Measurements from ENCODE around the gene ZGPAT. TPM values are rescaled to one million over a fixed set of nuclear protein-coding genes. Genes with fewer than 3 reads are reported as not detected.
A peak's percentile ranks its signal among the peaks of the same experiment; 100 is the strongest.

Gene ZGPAT
- total and polyA plus RNA-seq, 2 of the 8 experiments (the other 6 are each of a cell fraction or from before 2014, with no cell fraction given) = 14.5 to 21.4 TPM

- Histone ChIP-seq H4K8ac (ENCODE audit: extremely low read depth, insufficient read depth, low read length) (no peak overlapping the region), H2AFZ (ENCODE audit: low read length) (no peak overlapping the region), H3K56ac (replicated peaks; ENCODE audit: insufficient read length, low read depth, low read length) (no peak overlapping the region), H3K9me3 (ENCODE audit: insufficient read depth in 2 of 2, low read depth in 1 of 2, low read length in 1 of 2) (no peaks in the 10 kb centered on the region), H2BK20ac (ENCODE audit: low read length) (no peak overlapping the region), H3K18ac (ENCODE audit: extremely low read depth, low read length) (no peak overlapping the region), H3K79me1 (ENCODE audit: low read depth, low read length) (no peaks in the 10 kb centered on the region), H3K36me3 (ENCODE audit: control insufficient read depth in 2 of 4, insufficient read depth in 4 of 4, low read length in 3 of 4) (peaks cover 0 to 23% (median 7%) of the 10 kb centered on the region in 4 experiments; a peak in 5 of 8 replicates), H3K79me2 (ENCODE audit: control insufficient read depth in 1 of 2, insufficient read depth in 2 of 2, low read length in 2 of 2) (no peaks in the 10 kb centered on the region), H3K23ac (ENCODE audit: insufficient read length) (no peak overlapping the region), H3K4me2 (ENCODE audit: insufficient read depth in 1 of 2, low read depth in 2 of 2, low read length in 2 of 2) (peak overlapping the region; percentile 71 to 95), H4K20me1 (replicated peaks in 1 of 2; ENCODE audit: control insufficient read depth in 1 of 2, insufficient read depth in 2 of 2, low read length in 2 of 2) (peaks cover 3 to 22% of the 10 kb centered on the region in 2 experiments), H2BK15ac (ENCODE audit: low read length) (no peak overlapping the region), H3K9ac (replicated peaks in 1 of 4; ENCODE audit: extremely low read depth in 1 of 4, low read depth in 3 of 4, low read length in 3 of 4) (no peak overlapping the region), H3K14ac (ENCODE audit: insufficient read length) (no peak overlapping the region), H3K27me3 (replicated peaks in 1 of 4; ENCODE audit: control insufficient read depth in 3 of 4, extremely low read depth in 1 of 4, insufficient read depth in 3 of 4, low read length in 3 of 4) (peaks cover 0 to 12% (median 8%) of the 10 kb centered on the region in 4 experiments; a peak in 4 of 7 replicates), H3K27ac (ENCODE audit: low read depth, low read length) (no peak overlapping the region), H2BK5ac (ENCODE audit: low read depth, low read length) (no peak overlapping the region), H3K4ac (replicated peaks; ENCODE audit: insufficient read length, low read depth, low read length) (no peak overlapping the region), H3K4me3 (ENCODE audit: extremely low read depth in 1 of 4, insufficient read depth in 2 of 4, low read depth in 3 of 4, low read length in 4 of 4) (peak overlapping the region; percentile 27 to 68 (median 33); a peak in 6 of 8 replicates), H3K4me1 (replicated peaks in 1 of 4; ENCODE audit: control insufficient read depth in 3 of 4, insufficient read depth in 4 of 4, low read length in 3 of 4) (peaks cover 0 to 20% (median 11%) of the 10 kb centered on the region in 4 experiments; a peak in 6 of 7 replicates), H2BK120ac (replicated peaks; ENCODE audit: low read depth, low read length) (no peak overlapping the region), H3K23me2 (ENCODE audit: low read depth, low read length) (peaks cover 13% of the 10 kb centered on the region; the same call in 1 of the 2 replicates), H2BK12ac (ENCODE audit: low read depth, low read length) (no peak overlapping the region), H4K5ac (ENCODE audit: insufficient read length, low read depth, low read length) (no peak overlapping the region), H2AK5ac (ENCODE audit: low read depth, low read length) (no peak overlapping the region), H4K91ac (replicated peaks; ENCODE audit: insufficient read length, low read length) (no peak overlapping the region)
- DNase-seq (ENCODE audit: low read depth in 1 of 2, low spot score in 2 of 2) = peak in 1 of 2 experiments; percentile 80
- CTCF ChIA-PET (ENCODE audit: partially characterized antibody) = interaction anchor here (0.6 to 2.6 kb wide), 6 partner anchors 12 to 97 kb away, joined by 3 to 7 read pairs (median 4); no protein-coding TSS in a partner anchor
- FAIRE-seq = no peak
- WGBS, 2 experiments (ENCODE audit: extremely low coverage in 1 of 2, insufficient coverage in 1 of 2, insufficient read length in 1 of 2, insufficient replicate concordance in 2 of 2, low coverage in 1 of 2, low lambda C conversion rate in 2 of 2, missing lambda C conversion rate in 1 of 2) = 8% methylated on average over 9 of the region's 26 CpGs; no CpG with 5 or more reads in 1 of the 2 experiments
- POLR2A ChIA-PET (ENCODE audit: partially characterized antibody) = interaction anchor here (0.6 to 3.0 kb wide), 17 partner anchors 9 to 242 kb away, joined by 3 to 16 read pairs (median 4); partner anchors contain the start of genes ARFRP1, TPD52L2 and ZGPAT
- TF ChIP-seq GTF2F1 (IDR thresholded peaks at IDR 0.05; ENCODE audit: borderline replicate concordance, low read depth, low read length) (no peak), E2F6 (IDR thresholded peaks at IDR 0.05) (0 out of 2 replicates have a peak, but pooled peaks have one; percentile 19), HDAC2 (IDR thresholded peaks at IDR 0.05; ENCODE audit: borderline replicate concordance in 1 of 2, low read depth in 2 of 2, low read length in 2 of 2) (peak in 1 of 2 experiments; percentile 43; a peak in 1 of 4 replicates)
Measured at GRCh38 chr20:63738687-63739129, 30.9 kb downstream of the ZGPAT start.

Data from H1 (cell line).